SJCRH30 (cell line): ENCODE data around the gene PRKCI. TPM values are rescaled to one million over a fixed set of nuclear protein-coding genes. Genes with fewer than 3 reads are reported as not detected.

Experiments used
- total RNA-seq: library from RNA; depleted of rRNA; stranded (reverse); fragments of >200 nt; shearing (Covaris generic); gene quantifications from 2 replicates; pipeline ENCODE4 v1.2.3, GENCODE V29; 2014; rRNA removed

Gene PRKCI
- total RNA-seq, 1 experiment from 2014 or later, result 45.1 TPM

Other genes starting within 250 kb of the PRKCI start
- gene GPR160, start 184.4 kb upstream of the PRKCI start, total RNA-seq, result 0.33 and 0.40 TPM in 2 replicates
- gene PHC3, start 40.7 kb upstream of the PRKCI start, total RNA-seq, result 29.8 and 33.2 TPM in 2 replicates
- 82.5 and 96.4 TPM in 2 replicates for gene SKIL, start 135.3 kb downstream of the PRKCI start, total RNA-seq
- gene CLDN11, start 196.4 kb downstream of the PRKCI start, total RNA-seq, result 0.30 and 0.33 TPM in 2 replicates